ENCODE data around the gene HAUS3.

Gene HAUS3, protein sequence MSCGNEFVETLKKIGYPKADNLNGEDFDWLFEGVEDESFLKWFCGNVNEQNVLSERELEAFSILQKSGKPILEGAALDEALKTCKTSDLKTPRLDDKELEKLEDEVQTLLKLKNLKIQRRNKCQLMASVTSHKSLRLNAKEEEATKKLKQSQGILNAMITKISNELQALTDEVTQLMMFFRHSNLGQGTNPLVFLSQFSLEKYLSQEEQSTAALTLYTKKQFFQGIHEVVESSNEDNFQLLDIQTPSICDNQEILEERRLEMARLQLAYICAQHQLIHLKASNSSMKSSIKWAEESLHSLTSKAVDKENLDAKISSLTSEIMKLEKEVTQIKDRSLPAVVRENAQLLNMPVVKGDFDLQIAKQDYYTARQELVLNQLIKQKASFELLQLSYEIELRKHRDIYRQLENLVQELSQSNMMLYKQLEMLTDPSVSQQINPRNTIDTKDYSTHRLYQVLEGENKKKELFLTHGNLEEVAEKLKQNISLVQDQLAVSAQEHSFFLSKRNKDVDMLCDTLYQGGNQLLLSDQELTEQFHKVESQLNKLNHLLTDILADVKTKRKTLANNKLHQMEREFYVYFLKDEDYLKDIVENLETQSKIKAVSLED

DNA sequence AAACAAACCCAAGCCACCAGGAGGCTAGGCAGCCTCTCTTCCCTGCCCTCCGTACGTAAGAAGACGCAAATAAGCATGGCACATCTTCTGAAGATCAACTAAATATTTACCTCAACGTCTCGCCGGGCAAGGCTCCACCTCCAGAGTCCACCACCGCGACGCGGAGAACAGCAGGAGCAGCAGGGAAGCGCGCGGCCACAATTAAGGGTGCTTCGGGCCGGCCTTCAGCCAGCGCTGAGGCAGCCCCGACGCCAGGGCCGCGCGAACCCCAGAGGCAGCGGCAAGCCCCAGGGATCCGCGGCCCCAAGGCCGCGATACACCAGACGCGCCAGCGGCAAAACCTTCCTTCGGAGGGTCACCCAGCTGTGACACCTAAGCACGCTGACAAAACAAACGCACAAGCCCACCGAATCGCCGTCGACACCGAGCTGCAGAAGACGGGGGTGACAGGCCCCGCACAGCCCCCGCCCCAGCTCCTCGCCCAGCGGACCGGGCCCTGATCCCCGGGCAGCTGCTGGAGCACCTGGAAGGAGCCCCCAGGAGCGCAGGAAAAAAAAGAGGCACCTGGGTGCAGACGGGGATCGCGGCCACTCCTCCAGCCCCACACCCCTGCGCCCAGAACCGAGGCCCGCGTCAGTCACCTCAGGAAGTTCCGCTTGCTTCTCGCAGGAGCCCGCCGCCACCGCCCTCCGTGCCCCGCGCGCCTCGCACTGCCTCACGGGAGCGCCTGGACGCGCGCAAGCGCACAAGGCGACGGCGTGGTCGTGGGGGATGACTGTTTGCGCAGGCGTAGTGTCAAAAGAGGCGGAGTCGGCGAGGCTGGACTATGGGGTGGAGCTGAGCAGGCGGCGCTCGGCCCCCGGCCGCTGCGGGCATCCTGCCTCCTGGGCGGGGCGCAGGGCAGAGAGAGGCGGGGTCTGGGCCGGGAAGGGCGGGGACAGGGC lies at the start of gene HAUS3, which contains the start of gene POLN:
TSS of gene HAUS3 (minus strand) at position 712 of the 944 bp plus-strand sequence. CDS start 1,175 bp downstream, outside the sequence.
TSS of gene POLN (minus strand) at position 712 of the 944 bp plus-strand sequence. CDS start 12,890 bp downstream, outside the sequence.
- Histone ChIP-seq H3K9me3 (ENCODE audit: insufficient read depth, low read length) (no peaks in the 10 kb centered on the region), H3K36me3 (ENCODE audit: low read length) (peaks cover 10% of the 10 kb centered on the region; the same call in 1 of the 2 replicates), H3K9me2 (replicated peaks; ENCODE audit: insufficient read depth, low read length) (no peaks in the 10 kb centered on the region), H3K79me2 (ENCODE audit: insufficient read depth, low read length) (peaks cover 47% of the 10 kb centered on the region), H3F3A (ENCODE audit: insufficient read depth) (no peaks in the 10 kb centered on the region), H3K9ac (ENCODE audit: low read length) (peak within 1 kb of the TSS; percentile 81), H3K4me2 (ENCODE audit: low read depth, low read length, poor library complexity, severe bottlenecking) (peak within 1 kb of the TSS; percentile 81), H3K27me3 (ENCODE audit: low read length) (no peaks in the 10 kb centered on the region), H3K27ac (ENCODE audit: low read depth, low read length) (peak within 1 kb of the TSS; percentile 61), H4K20me1 (ENCODE audit: low read depth, low read length) (peaks cover 18% of the 10 kb centered on the region; the same call in 1 of the 2 replicates), H2AFZ (ENCODE audit: low read depth, low read length, severe bottlenecking) (peak within 1 kb of the TSS; percentile 20), H3K4me3 (ENCODE audit: insufficient read depth, low read length, poor library complexity, severe bottlenecking) (peak within 1 kb of the TSS; percentile 73)
- no peak for TF ChIP-seq EZH2phosphoT487 (conservative IDR thresholded peaks at IDR 0.05; ENCODE audit: low read length)
- TF ChIP-seq, protein P1, sequence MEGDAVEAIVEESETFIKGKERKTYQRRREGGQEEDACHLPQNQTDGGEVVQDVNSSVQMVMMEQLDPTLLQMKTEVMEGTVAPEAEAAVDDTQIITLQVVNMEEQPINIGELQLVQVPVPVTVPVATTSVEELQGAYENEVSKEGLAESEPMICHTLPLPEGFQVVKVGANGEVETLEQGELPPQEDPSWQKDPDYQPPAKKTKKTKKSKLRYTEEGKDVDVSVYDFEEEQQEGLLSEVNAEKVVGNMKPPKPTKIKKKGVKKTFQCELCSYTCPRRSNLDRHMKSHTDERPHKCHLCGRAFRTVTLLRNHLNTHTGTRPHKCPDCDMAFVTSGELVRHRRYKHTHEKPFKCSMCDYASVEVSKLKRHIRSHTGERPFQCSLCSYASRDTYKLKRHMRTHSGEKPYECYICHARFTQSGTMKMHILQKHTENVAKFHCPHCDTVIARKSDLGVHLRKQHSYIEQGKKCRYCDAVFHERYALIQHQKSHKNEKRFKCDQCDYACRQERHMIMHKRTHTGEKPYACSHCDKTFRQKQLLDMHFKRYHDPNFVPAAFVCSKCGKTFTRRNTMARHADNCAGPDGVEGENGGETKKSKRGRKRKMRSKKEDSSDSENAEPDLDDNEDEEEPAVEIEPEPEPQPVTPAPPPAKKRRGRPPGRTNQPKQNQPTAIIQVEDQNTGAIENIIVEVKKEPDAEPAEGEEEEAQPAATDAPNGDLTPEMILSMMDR (IDR thresholded peaks at IDR 0.05; ENCODE audit: insufficient read depth, low read length, poor library complexity, severe bottlenecking): no peak

DNA sequence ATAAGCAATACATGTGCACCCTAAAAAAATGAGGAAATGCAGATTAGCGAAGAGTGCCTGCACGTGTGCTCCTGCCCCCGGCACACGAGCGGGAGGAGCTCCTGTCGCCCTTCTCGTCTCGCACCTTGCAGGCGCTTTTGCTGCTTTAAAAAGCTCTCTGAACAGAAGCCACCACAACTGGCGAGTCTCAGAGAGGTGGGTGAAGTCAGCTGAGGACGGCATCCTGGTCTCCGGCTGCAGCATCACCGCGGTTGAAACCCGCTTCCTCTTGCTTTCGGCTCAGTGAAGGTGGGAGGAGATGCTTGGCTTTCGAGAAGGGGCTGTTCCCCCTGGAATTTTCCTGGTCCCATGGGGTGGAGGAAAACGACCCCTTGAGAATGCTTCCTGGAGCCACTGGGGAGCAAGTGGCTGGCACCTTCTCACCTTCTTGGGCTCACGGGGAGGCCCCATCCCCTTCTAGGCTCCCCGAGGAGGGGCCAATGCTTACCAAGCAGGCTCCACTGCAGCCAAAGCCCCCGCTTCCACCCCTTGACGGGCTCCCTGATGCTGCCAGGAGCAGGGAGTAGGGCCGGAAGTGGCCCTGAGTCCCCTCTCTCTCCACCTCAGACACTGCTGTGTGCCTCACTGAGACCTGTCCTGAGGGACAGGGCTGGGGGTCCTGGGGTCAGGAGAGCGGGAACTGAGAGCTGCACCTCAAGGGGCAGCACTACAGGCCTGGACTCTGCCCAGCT lies 49.2 kb upstream of the HAUS3 start:
- Histone ChIP-seq H4K20me1 (ENCODE audit: low read depth, low read length) (no peaks in the 10 kb centered on the region), H3K27me3 (ENCODE audit: low read length) (no peaks in the 10 kb centered on the region), H3K9me2 (replicated peaks; ENCODE audit: insufficient read depth, low read length) (no peaks in the 10 kb centered on the region), H2AFZ (ENCODE audit: low read depth, low read length, severe bottlenecking) (no peak overlapping the region), H3K36me3 (ENCODE audit: low read length) (no peaks in the 10 kb centered on the region), H3K9ac (ENCODE audit: low read length) (no peak overlapping the region), H3K27ac (ENCODE audit: low read depth, low read length) (no peak overlapping the region), H3F3A (ENCODE audit: insufficient read depth) (no peaks in the 10 kb centered on the region), H3K4me2 (ENCODE audit: low read depth, low read length, poor library complexity, severe bottlenecking) (peak overlapping the region; percentile 9), H3K4me3 (ENCODE audit: insufficient read depth, low read length, poor library complexity, severe bottlenecking) (no peak overlapping the region), H3K79me2 (ENCODE audit: insufficient read depth, low read length) (no peaks in the 10 kb centered on the region), H3K9me3 (ENCODE audit: insufficient read depth, low read length) (no peaks in the 10 kb centered on the region)
- TF ChIP-seq EZH2phosphoT487 (conservative IDR thresholded peaks at IDR 0.05; ENCODE audit: low read length): no peak
- TF ChIP-seq, protein P1 (IDR thresholded peaks at IDR 0.05; ENCODE audit: insufficient read depth, low read length, poor library complexity, severe bottlenecking): no peak

DNA sequence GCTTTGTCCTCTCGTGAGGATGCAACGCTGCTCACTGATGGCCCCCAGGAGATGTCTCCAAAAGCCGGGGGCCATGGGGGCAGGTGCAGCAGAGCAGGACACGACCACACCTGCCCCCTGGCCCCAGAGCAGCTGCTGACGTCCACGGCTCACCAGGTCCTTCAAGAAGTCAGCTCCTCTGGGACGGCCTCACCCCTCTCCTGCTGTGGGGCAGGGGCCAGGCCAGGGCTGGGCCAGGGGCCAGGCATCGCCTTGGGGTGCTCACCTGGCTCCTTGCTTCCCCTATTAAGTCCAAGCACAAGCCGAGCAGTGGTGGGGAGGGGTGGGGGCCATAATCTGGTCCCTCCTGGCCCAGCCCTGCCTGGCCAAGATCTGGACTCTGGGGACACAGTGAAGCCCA lies 48.6 kb upstream of the HAUS3 start:
- Histone ChIP-seq H2AFZ (ENCODE audit: low read depth, low read length, severe bottlenecking) (no peak overlapping the region), H3K9ac (ENCODE audit: low read length) (no peak overlapping the region), H3K36me3 (ENCODE audit: low read length) (no peaks in the 10 kb centered on the region), H3K27ac (ENCODE audit: low read depth, low read length) (no peak overlapping the region), H3F3A (ENCODE audit: insufficient read depth) (no peaks in the 10 kb centered on the region), H3K27me3 (ENCODE audit: low read length) (no peaks in the 10 kb centered on the region), H4K20me1 (ENCODE audit: low read depth, low read length) (no peaks in the 10 kb centered on the region), H3K9me2 (replicated peaks; ENCODE audit: insufficient read depth, low read length) (no peaks in the 10 kb centered on the region), H3K79me2 (ENCODE audit: insufficient read depth, low read length) (no peaks in the 10 kb centered on the region), H3K9me3 (ENCODE audit: insufficient read depth, low read length) (no peaks in the 10 kb centered on the region), H3K4me3 (ENCODE audit: insufficient read depth, low read length, poor library complexity, severe bottlenecking) (no peak overlapping the region), H3K4me2 (ENCODE audit: low read depth, low read length, poor library complexity, severe bottlenecking) (peak overlapping the region; percentile 3)
- TF ChIP-seq, protein P1 (IDR thresholded peaks at IDR 0.05; ENCODE audit: insufficient read depth, low read length, poor library complexity, severe bottlenecking): no peak
- TF ChIP-seq EZH2phosphoT487 (conservative IDR thresholded peaks at IDR 0.05; ENCODE audit: low read length): no peak
